HL-60 (cell line): ENCODE results near the gene LRRC30.

Experiments
- DNase-seq, 2 experiments: peaks; one replicate each; pipeline ENCODE4 v3.0.0-alpha.2; 2010 to 2020; ENCODE audit warnings: low read depth in 1 of 2, low spot score in 1 of 2
- H3K27ac ChIP-seq: fragments of 250-450 bp; sonication (Bioruptor Pico); replicated peaks from 2 replicates; pipeline ENCODE4 v1.5.1; 2020; ENCODE audit warnings: mild to moderate bottlenecking, moderate library complexity
- H3K27me3 ChIP-seq: fragments of 250-450 bp; sonication (Bioruptor Pico); 2 replicates; pipeline ENCODE4 v1.5.1; 2021; ENCODE audit warnings: mild to moderate bottlenecking, moderate library complexity; ENCODE audit not compliant: insufficient read depth, poor library complexity, severe bottlenecking
- H3K4me3 ChIP-seq: replicated peaks from 2 replicates; pipeline ENCODE4 v1.5.1; 2011; ENCODE audit warnings: mild to moderate bottlenecking, control low read depth, low read length; ENCODE audit not compliant: insufficient read depth
- CTCF ChIP-seq: IDR thresholded peaks from one replicate; pipeline ENCODE4 v1.5.1; 2011; ENCODE audit warnings: low read length, control low read depth, inconsistent platforms; ENCODE audit not compliant: insufficient read depth
- GABPA ChIP-seq: IDR thresholded peaks from 2 replicates; pipeline ENCODE4 v1.6.1; 2012; ENCODE audit warnings: low read depth
- POLR2AphosphoS5 ChIP-seq: IDR thresholded peaks from 2 replicates; pipeline ENCODE4 v1.6.1; 2012; ENCODE audit warnings: low read depth
- REST ChIP-seq: IDR thresholded peaks from 2 replicates; pipeline ENCODE4 v1.6.1; 2012; ENCODE audit warnings: low read depth; ENCODE audit not compliant: insufficient replicate concordance
- SPI1 ChIP-seq: IDR thresholded peaks from 2 replicates; pipeline ENCODE4 v1.6.1; 2012; ENCODE audit warnings: low read depth, mild to moderate bottlenecking, borderline replicate concordance

The LRRC30 gene

GRCh38 chr18:7233134-7233810, 2.4 kb downstream of the LRRC30 start:
- DNase-seq, result no peak
- H3K27me3 ChIP-seq, result no peaks in the 10 kb centered on the region
- H3K27ac ChIP-seq, result no peak overlapping the region
- no peak overlapping the region for H3K4me3 ChIP-seq
- TF ChIP-seq GABPA (no peak), SPI1 (no peak), REST (no peak), CTCF (no peak), POLR2AphosphoS5 (no peak)

GRCh38 chr18:7234091-7234490, 3.2 kb downstream of the LRRC30 start:
- DNase-seq, result no peak
- Histone ChIP-seq H3K27me3 (no peaks in the 10 kb centered on the region), H3K4me3 (no peak overlapping the region), H3K27ac (no peak overlapping the region)
- TF ChIP-seq POLR2AphosphoS5 (no peak), GABPA (no peak), REST (no peak), CTCF (no peak), SPI1 (no peak)

GRCh38 chr18:7234956-7235355, 4.1 kb downstream of the LRRC30 start:
- TF ChIP-seq GABPA (no peak), REST (no peak), CTCF (no peak), POLR2AphosphoS5 (no peak), SPI1 (no peak)
- no peak for DNase-seq
- no peak overlapping the region for H3K27ac ChIP-seq
- H3K27me3 ChIP-seq, result no peaks in the 10 kb centered on the region
- no peak overlapping the region for H3K4me3 ChIP-seq
